Measurements from ENCODE around the gene PASK. TPM values are rescaled to one million over a fixed set of nuclear protein-coding genes. Genes with fewer than 3 reads are reported as not detected.
A peak's percentile ranks its signal among the peaks of the same experiment; 100 is the strongest.

Gene PASK
- total and polyA plus RNA-seq, 4 experiments from 2014 or later, result 38.2 to 309 (median 170) TPM

- H3K36me3 Mint-ChIP-seq, result peaks cover 29 to 48% of the 10 kb centered on the region in 2 donors
- intact Hi-C loops (cut with micrococcal nuclease), result no loop called here
Measured at GRCh38 chr2:241134711-241135110, 14.6 kb downstream of the PASK start.

GRCh38 chr2:241133436-241133820 lies 15.8 kb downstream of the PASK start:
- Mint-ChIP-seq H3K36me3 (peaks cover 23 to 39% of the 10 kb centered on the region in 2 donors), H3K27me3 (no peaks in the 10 kb centered on the region), H3K4me3 (no peak overlapping the region), H3K4me1 (peaks cover 2 to 15% (median 5%) of the 10 kb centered on the region in 4 donors), H3K27ac (peak overlapping the region in 2 of 7 donors; percentile 23 to 30), H3K9me3 (no peaks in the 10 kb centered on the region)
- Histone ChIP-seq H3K27ac (ENCODE audit: low read depth, low read length) (no peak overlapping the region), H3K27me3 (ENCODE audit: insufficient read depth, low read length) (no peaks in the 10 kb centered on the region), H3K4me1 (ENCODE audit: insufficient read depth, low read length) (peaks cover 11% of the 10 kb centered on the region), H3K4me3 (ENCODE audit: low read length in 2 of 2) (no peak overlapping the region), H3K9me3 (ENCODE audit: control insufficient read depth in 1 of 2, low read length in 2 of 2) (no peaks in the 10 kb centered on the region), H3K36me3 (ENCODE audit: insufficient read depth, low read length) (peaks cover 15% of the 10 kb centered on the region)
- CTCF ChIA-PET (ENCODE audit: partially characterized antibody), result no interaction called here
- no peak for DNase-seq
- POLR2A ChIA-PET (ENCODE audit: partially characterized antibody), result interaction anchor here (0.5 kb wide), 1 partner anchor 25 kb away, joined by 3 read pairs; no protein-coding TSS in a partner anchor
- intact Hi-C loops (cut with micrococcal nuclease), result no loop called here

More at GRCh38 chr2:241134711-241135110, 14.6 kb downstream of the PASK start:
- ChIA-PET POLR2A (ENCODE audit: partially characterized antibody) (interaction anchor here (1.0 to 1.2 kb wide), 3 partner anchors 14 to 32 kb away, joined by 3 read pairs; partner anchors contain the start of gene PASK), CTCF (ENCODE audit: partially characterized antibody) (no interaction called here)
- H3K27me3 Mint-ChIP-seq, result no peaks in the 10 kb centered on the region
- no peak overlapping the region for H3K4me3 Mint-ChIP-seq
- H3K4me1 Mint-ChIP-seq, result peaks cover 0 to 5% (median under 1%) of the 10 kb centered on the region in 4 donors
- no peaks in the 10 kb centered on the region for H3K9me3 ChIP-seq (ENCODE audit: control insufficient read depth in 1 of 2, low read length in 2 of 2)
- no peak overlapping the region for H3K27ac ChIP-seq (ENCODE audit: low read depth, low read length)
- no peak for DNase-seq
- peaks cover under 1% of the 10 kb centered on the region for H3K4me1 ChIP-seq (ENCODE audit: insufficient read depth, low read length)
- H3K9me3 Mint-ChIP-seq, result no peaks in the 10 kb centered on the region
- no peaks in the 10 kb centered on the region for H3K27me3 ChIP-seq (ENCODE audit: insufficient read depth, low read length)
- no peak overlapping the region for H3K4me3 ChIP-seq (ENCODE audit: low read length in 2 of 2)
- peaks cover 25% of the 10 kb centered on the region for H3K36me3 ChIP-seq (ENCODE audit: insufficient read depth, low read length)
- no peak overlapping the region for H3K27ac Mint-ChIP-seq

- H3K27ac ChIP-seq (ENCODE audit: low read depth, low read length), result no peak overlapping the region
- H3K4me1 Mint-ChIP-seq, result peaks cover 8 to 22% (median 11%) of the 10 kb centered on the region in 4 donors
- H3K4me1 ChIP-seq (ENCODE audit: insufficient read depth, low read length), result peaks cover 17% of the 10 kb centered on the region
- peak overlapping the region in 1 of 8 donors; percentile 25 for H3K4me3 Mint-ChIP-seq
- peaks cover 8% of the 10 kb centered on the region for H3K36me3 ChIP-seq (ENCODE audit: insufficient read depth, low read length)
- ChIA-PET CTCF (ENCODE audit: partially characterized antibody) (no interaction called here), POLR2A (ENCODE audit: partially characterized antibody) (interaction anchor here (0.5 to 1.4 kb wide), 3 partner anchors 9 to 30 kb away, joined by 3 read pairs; partner anchors contain the start of gene MTERF4)
- no peaks in the 10 kb centered on the region for H3K27me3 Mint-ChIP-seq
- peaks cover 17 to 33% of the 10 kb centered on the region in 2 donors for H3K36me3 Mint-ChIP-seq
- intact Hi-C loops (cut with micrococcal nuclease), result no loop called here
- H3K9me3 Mint-ChIP-seq, result no peaks in the 10 kb centered on the region
- no peaks in the 10 kb centered on the region for H3K27me3 ChIP-seq (ENCODE audit: insufficient read depth, low read length)
- no peak overlapping the region for H3K4me3 ChIP-seq (ENCODE audit: low read length in 2 of 2)
- H3K9me3 ChIP-seq (ENCODE audit: control insufficient read depth in 1 of 2, low read length in 2 of 2), result no peaks in the 10 kb centered on the region
- H3K27ac Mint-ChIP-seq, result peak overlapping the region in 3 of 7 donors; percentile 23 to 30 (median 29)
- no peak for DNase-seq
Measured at GRCh38 chr2:241132538-241133435, 16.5 kb downstream of the PASK start.

GRCh38 chr2:241131531-241131930 lies 17.7 kb downstream of the PASK start:
- H3K9me3 Mint-ChIP-seq, result no peaks in the 10 kb centered on the region
- no peak overlapping the region for H3K27ac Mint-ChIP-seq
- intact Hi-C loops (cut with micrococcal nuclease), result no loop called here
- no peak for DNase-seq
- no peaks in the 10 kb centered on the region for H3K27me3 Mint-ChIP-seq
- CTCF ChIA-PET (ENCODE audit: partially characterized antibody), result no interaction called here
- H3K36me3 Mint-ChIP-seq, result peaks cover 15 to 35% of the 10 kb centered on the region in 2 donors
- POLR2A ChIA-PET (ENCODE audit: partially characterized antibody), result interaction anchor here (1.4 kb wide), 1 partner anchor 29 kb away, joined by 3 read pairs; the partner anchor contains the start of gene MTERF4
- H3K27me3 ChIP-seq (ENCODE audit: insufficient read depth, low read length), result no peaks in the 10 kb centered on the region
- no peak overlapping the region for H3K4me3 ChIP-seq (ENCODE audit: low read length in 2 of 2)
- H3K9me3 ChIP-seq (ENCODE audit: control insufficient read depth in 1 of 2, low read length in 2 of 2), result no peaks in the 10 kb centered on the region
- H3K36me3 ChIP-seq (ENCODE audit: insufficient read depth, low read length), result peaks cover 5% of the 10 kb centered on the region
- H3K27ac ChIP-seq (ENCODE audit: low read depth, low read length), result no peak overlapping the region
- peaks cover 15 to 33% (median 21%) of the 10 kb centered on the region in 4 donors for H3K4me1 Mint-ChIP-seq
- H3K4me3 Mint-ChIP-seq, result no peak overlapping the region
- peaks cover 30% of the 10 kb centered on the region for H3K4me1 ChIP-seq (ENCODE audit: insufficient read depth, low read length)

- Histone ChIP-seq H3K36me3 (ENCODE audit: insufficient read depth, low read length) (no peaks in the 10 kb centered on the region), H3K27me3 (ENCODE audit: insufficient read depth, low read length) (no peaks in the 10 kb centered on the region), H3K4me3 (ENCODE audit: low read length in 2 of 2) (no peak overlapping the region), H3K9me3 (ENCODE audit: control insufficient read depth in 1 of 2, low read length in 2 of 2) (no peaks in the 10 kb centered on the region), H3K4me1 (ENCODE audit: insufficient read depth, low read length) (peaks cover 40% of the 10 kb centered on the region), H3K27ac (ENCODE audit: low read depth, low read length) (no peak overlapping the region)
- Mint-ChIP-seq H3K4me1 (peaks cover 16 to 44% (median 21%) of the 10 kb centered on the region in 4 donors), H3K9me3 (no peaks in the 10 kb centered on the region), H3K27me3 (no peaks in the 10 kb centered on the region), H3K4me3 (no peak overlapping the region), H3K36me3 (peaks cover 11 to 23% of the 10 kb centered on the region in 2 donors), H3K27ac (peak overlapping the region in 2 of 7 donors; percentile 31 to 65)
- no peak for DNase-seq
- ChIA-PET CTCF (ENCODE audit: partially characterized antibody) (interaction anchor here (1.7 kb wide), 1 partner anchor 20 kb away, joined by 3 read pairs; no protein-coding TSS in a partner anchor), POLR2A (ENCODE audit: partially characterized antibody) (interaction anchor here (0.8 to 7.4 kb wide), 4 partner anchors 19 to 29 kb away, joined by 3 to 72 read pairs (median 4); partner anchors contain the start of gene PASK)
- intact Hi-C loops (cut with micrococcal nuclease), result no loop called here
Measured at GRCh38 chr2:241130316-241130715, 19.0 kb downstream of the PASK start.

GRCh38 chr2:241129086-241129871 lies 20.0 kb downstream of the PASK start:
- H3K4me3 ChIP-seq (ENCODE audit: low read length in 2 of 2), result no peak overlapping the region
- intact Hi-C loops (cut with micrococcal nuclease), result no loop called here
- CTCF ChIA-PET (ENCODE audit: partially characterized antibody), result interaction anchor here (1.7 kb wide), 1 partner anchor 21 kb away, joined by 3 read pairs; no protein-coding TSS in a partner anchor
- peaks cover 45% of the 10 kb centered on the region for H3K4me1 ChIP-seq (ENCODE audit: insufficient read depth, low read length)
- POLR2A ChIA-PET (ENCODE audit: partially characterized antibody), result interaction anchor here (0.6 to 7.4 kb wide), 7 partner anchors 17 to 34 kb away, joined by 3 to 72 read pairs (median 4); partner anchors contain the start of genes MTERF4 and PASK
- no peaks in the 10 kb centered on the region for H3K27me3 ChIP-seq (ENCODE audit: insufficient read depth, low read length)
- H3K4me1 Mint-ChIP-seq, result peaks cover 16 to 44% (median 22%) of the 10 kb centered on the region in 4 donors
- H3K27ac ChIP-seq (ENCODE audit: low read depth, low read length), result peak overlapping the region; percentile 67
- peak overlapping the region in 6 of 7 donors; percentile 47 to 97 (median 74) for H3K27ac Mint-ChIP-seq
- no peaks in the 10 kb centered on the region for H3K9me3 ChIP-seq (ENCODE audit: control insufficient read depth in 1 of 2, low read length in 2 of 2)
- peak overlapping the region in 3 of 8 donors; percentile 32 to 61 (median 43) for H3K4me3 Mint-ChIP-seq
- no peaks in the 10 kb centered on the region for H3K27me3 Mint-ChIP-seq
- DNase-seq, result no peak
- peaks cover 11 to 23% of the 10 kb centered on the region in 2 donors for H3K36me3 Mint-ChIP-seq
- H3K36me3 ChIP-seq (ENCODE audit: insufficient read depth, low read length), result peaks cover 3% of the 10 kb centered on the region
- no peaks in the 10 kb centered on the region for H3K9me3 Mint-ChIP-seq

Data from CD4-positive, alpha-beta memory T cell (primary cell).